ENCODE measurements around the gene TMEM181. TPM values are rescaled to one million over a fixed set of nuclear protein-coding genes. Genes with fewer than 3 reads are reported as not detected.

The TMEM181 gene
- total and polyA plus RNA-seq, 2 donors (not counting 1 experiment from before 2014, with no cell fraction given): 2.8 to 9.3 TPM

GRCh38 chr6:158521759-158522158 is 38.1 kb upstream of the TMEM181 start:
- Histone ChIP-seq H3K79me2 (ENCODE audit: control insufficient read depth, insufficient read depth, low read length) (no peaks in the 10 kb centered on the region), H3K4me1 (ENCODE audit: control insufficient read depth in 2 of 2, insufficient read depth in 2 of 2, low read length in 2 of 2) (peaks cover 12 to 17% of the 10 kb centered on the region in 2 donors), H3K9ac (ENCODE audit: low read length) (no peak overlapping the region), H4K20me1 (ENCODE audit: control insufficient read depth, insufficient read depth, low read length, poor library complexity, severe bottlenecking) (no peaks in the 10 kb centered on the region), H3K27ac (ENCODE audit: low read length in 2 of 2) (no peak overlapping the region), H3K27me3 (replicated peaks in 1 of 4; ENCODE audit: control extremely low read depth in 1 of 4, control insufficient read depth in 3 of 4, insufficient read depth in 4 of 4, low read length in 3 of 4) (peaks cover 0 to 59% (median 17%) of the 10 kb centered on the region in 4 experiments), H3K9me3 (ENCODE audit: control extremely low read depth in 1 of 3, control insufficient read depth in 2 of 3, insufficient read depth in 1 of 3, low read length in 2 of 3) (peaks cover 0 to 10% (median 0%) of the 10 kb centered on the region in 3 donors), H3K36me3 (replicated peaks in 1 of 2; ENCODE audit: control extremely low read depth in 1 of 2, control insufficient read depth in 1 of 2, extremely low read depth in 1 of 2, insufficient read depth in 2 of 2, low read length in 1 of 2) (no peaks in the 10 kb centered on the region), H2AFZ (ENCODE audit: insufficient read depth, low read depth, low read length, poor library complexity, severe bottlenecking) (no peak overlapping the region), H3K4me2 (replicated peaks; ENCODE audit: low read depth, low read length, poor library complexity, severe bottlenecking) (no peak overlapping the region), H3K4me3 (ENCODE audit: control extremely low read depth in 1 of 5, extremely low read depth in 1 of 5, insufficient read depth in 1 of 5, low read depth in 2 of 5, low read length in 4 of 5) (no peak overlapping the region)
- ATAC-seq (ENCODE audit: low read depth) (no peak), DNase-seq (no peak)
- CTCF ChIA-PET: no interaction called here
- TF ChIP-seq EZH2 (IDR thresholded peaks at IDR 0.05; ENCODE audit: borderline replicate concordance, insufficient read depth, low read depth, low read length, poor library complexity, severe bottlenecking) (no peak), CTCF (IDR thresholded peaks at IDR 0.05) (no peak)
- H3K4me1 Mint-ChIP-seq: peaks cover 12% of the 10 kb centered on the region
- H3K4me3 Mint-ChIP-seq: no peak overlapping the region
- no peaks in the 10 kb centered on the region for H3K9me3 Mint-ChIP-seq (ENCODE audit: insufficient read depth)
- no CpG with 5 or more reads among the region's 1 CpG for WGBS (ENCODE audit: insufficient coverage)
- no peak overlapping the region for H3K27ac Mint-ChIP-seq
- POLR2A ChIA-PET: no interaction called here
- peaks cover 74% of the 10 kb centered on the region for H3K27me3 Mint-ChIP-seq
- intact Hi-C loops (cut with micrococcal nuclease): no loop called here

- Histone ChIP-seq H2AFZ (ENCODE audit: insufficient read depth, low read depth, low read length, poor library complexity, severe bottlenecking) (no peak overlapping the region), H3K27me3 (replicated peaks in 1 of 4; ENCODE audit: control extremely low read depth in 1 of 4, control insufficient read depth in 3 of 4, insufficient read depth in 4 of 4, low read length in 3 of 4) (peaks cover 0 to 52% (median 17%) of the 10 kb centered on the region in 4 experiments), H3K79me2 (ENCODE audit: control insufficient read depth, insufficient read depth, low read length) (no peaks in the 10 kb centered on the region), H3K36me3 (replicated peaks in 1 of 2; ENCODE audit: control extremely low read depth in 1 of 2, control insufficient read depth in 1 of 2, extremely low read depth in 1 of 2, insufficient read depth in 2 of 2, low read length in 1 of 2) (no peaks in the 10 kb centered on the region), H3K4me1 (ENCODE audit: control insufficient read depth in 2 of 2, insufficient read depth in 2 of 2, low read length in 2 of 2) (peaks cover 10 to 14% of the 10 kb centered on the region in 2 donors), H4K20me1 (ENCODE audit: control insufficient read depth, insufficient read depth, low read length, poor library complexity, severe bottlenecking) (no peaks in the 10 kb centered on the region), H3K4me2 (replicated peaks; ENCODE audit: low read depth, low read length, poor library complexity, severe bottlenecking) (no peak overlapping the region), H3K9me3 (ENCODE audit: control extremely low read depth in 1 of 3, control insufficient read depth in 2 of 3, insufficient read depth in 1 of 3, low read length in 2 of 3) (peaks cover 0 to 10% (median 0%) of the 10 kb centered on the region in 3 donors), H3K27ac (ENCODE audit: low read length in 2 of 2) (no peak overlapping the region), H3K9ac (ENCODE audit: low read length) (no peak overlapping the region), H3K4me3 (ENCODE audit: control extremely low read depth in 1 of 5, extremely low read depth in 1 of 5, insufficient read depth in 1 of 5, low read depth in 2 of 5, low read length in 4 of 5) (no peak overlapping the region)
- peaks cover 11% of the 10 kb centered on the region for H3K4me1 Mint-ChIP-seq
- ChIA-PET POLR2A (no interaction called here), CTCF (no interaction called here)
- H3K4me3 Mint-ChIP-seq: no peak overlapping the region
- WGBS (ENCODE audit: insufficient coverage): 95% methylated on average over 9 of the region's 11 CpGs
- peaks cover 81% of the 10 kb centered on the region for H3K27me3 Mint-ChIP-seq
- ATAC-seq (ENCODE audit: low read depth) (no peak), DNase-seq (no peak)
- no peak overlapping the region for H3K27ac Mint-ChIP-seq
- peaks cover 2% of the 10 kb centered on the region for H3K9me3 Mint-ChIP-seq (ENCODE audit: insufficient read depth)
- intact Hi-C loops (cut with micrococcal nuclease): no loop called here
- TF ChIP-seq EZH2 (IDR thresholded peaks at IDR 0.05; ENCODE audit: borderline replicate concordance, insufficient read depth, low read depth, low read length, poor library complexity, severe bottlenecking) (no peak), CTCF (IDR thresholded peaks at IDR 0.05) (no peak)
These were observed 37.3 kb upstream of the TMEM181 start for GRCh38 chr6:158522616-158523015.
